ENCODE results near the gene KRT9. TPM values are rescaled to one million over a fixed set of nuclear protein-coding genes. Genes with fewer than 3 reads are reported as not detected.

The KRT9 gene
- total RNA-seq, 1 donor from 2014 or later, result not detected

- Mint-ChIP-seq H3K9me3 (ENCODE audit: low read depth) (no peaks in the 10 kb centered on the region), H3K4me1 (ENCODE audit: low read depth) (peaks cover 34% of the 10 kb centered on the region), H3K27ac (peak overlapping the region; percentile 77), H3K27me3 (no peaks in the 10 kb centered on the region), H3K4me3 (ENCODE audit: low read depth) (no peak overlapping the region), H3K36me3 (ENCODE audit: insufficient read depth) (peaks cover 14% of the 10 kb centered on the region)
- DNase-seq (ENCODE audit: low spot score, unreplicated experiment), result no peak
- TF ChIP-seq, protein P1, sequence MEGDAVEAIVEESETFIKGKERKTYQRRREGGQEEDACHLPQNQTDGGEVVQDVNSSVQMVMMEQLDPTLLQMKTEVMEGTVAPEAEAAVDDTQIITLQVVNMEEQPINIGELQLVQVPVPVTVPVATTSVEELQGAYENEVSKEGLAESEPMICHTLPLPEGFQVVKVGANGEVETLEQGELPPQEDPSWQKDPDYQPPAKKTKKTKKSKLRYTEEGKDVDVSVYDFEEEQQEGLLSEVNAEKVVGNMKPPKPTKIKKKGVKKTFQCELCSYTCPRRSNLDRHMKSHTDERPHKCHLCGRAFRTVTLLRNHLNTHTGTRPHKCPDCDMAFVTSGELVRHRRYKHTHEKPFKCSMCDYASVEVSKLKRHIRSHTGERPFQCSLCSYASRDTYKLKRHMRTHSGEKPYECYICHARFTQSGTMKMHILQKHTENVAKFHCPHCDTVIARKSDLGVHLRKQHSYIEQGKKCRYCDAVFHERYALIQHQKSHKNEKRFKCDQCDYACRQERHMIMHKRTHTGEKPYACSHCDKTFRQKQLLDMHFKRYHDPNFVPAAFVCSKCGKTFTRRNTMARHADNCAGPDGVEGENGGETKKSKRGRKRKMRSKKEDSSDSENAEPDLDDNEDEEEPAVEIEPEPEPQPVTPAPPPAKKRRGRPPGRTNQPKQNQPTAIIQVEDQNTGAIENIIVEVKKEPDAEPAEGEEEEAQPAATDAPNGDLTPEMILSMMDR (IDR thresholded peaks at IDR 0.05; ENCODE audit: unreplicated experiment), result no peak
Measured at GRCh38 chr17:41519501-41520224, 52.2 kb downstream of the KRT9 start.

DNA sequence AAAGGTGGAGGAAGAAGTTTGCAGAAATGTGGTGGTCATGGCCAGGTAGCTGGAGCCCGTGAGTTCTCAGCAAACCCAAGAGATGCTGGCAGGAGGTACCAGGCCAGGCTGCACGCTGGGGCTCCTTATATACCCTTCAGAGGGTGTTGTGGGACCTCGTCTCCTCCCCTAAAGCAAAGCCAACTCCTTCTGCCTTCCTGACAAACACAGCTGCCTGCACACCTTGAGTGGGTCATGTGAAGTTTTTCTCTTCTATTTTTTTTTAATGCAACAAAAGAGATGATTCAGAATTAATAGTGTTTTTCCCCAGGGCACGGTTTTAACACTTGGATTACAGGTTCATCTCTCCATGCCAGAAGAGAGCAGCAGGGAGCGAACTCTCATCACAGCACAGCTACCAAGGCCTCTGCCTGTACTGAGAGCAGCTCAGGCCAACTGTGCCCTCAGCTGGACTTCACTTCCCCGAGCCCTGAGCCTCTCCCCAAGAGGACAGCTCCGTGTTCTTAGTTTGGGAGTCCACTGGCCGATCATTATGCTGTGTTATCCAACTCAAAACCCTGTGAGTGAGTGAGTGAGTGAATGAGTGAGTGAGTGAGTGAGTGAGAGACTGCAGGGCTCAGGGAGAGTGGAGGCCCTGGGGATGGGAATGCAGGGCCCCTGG is 52.9 kb downstream of the KRT9 start, which contains the start of gene KRT15:
KRT15 (minus strand) TSS at position 102 of the 661 bp plus-strand sequence; CDS start at position 39, 63 bp downstream.
- H3K4me3 Mint-ChIP-seq (ENCODE audit: low read depth), result no peak within 1 kb of the TSS
- H3K36me3 Mint-ChIP-seq (ENCODE audit: insufficient read depth), result peaks cover 10% of the 10 kb centered on the region
- TF ChIP-seq, protein P1 (IDR thresholded peaks at IDR 0.05; ENCODE audit: unreplicated experiment), result no peak
- peak within 1 kb of the TSS; percentile 77 for H3K27ac Mint-ChIP-seq
- DNase-seq (ENCODE audit: low spot score, unreplicated experiment), result no peak
- no peaks in the 10 kb centered on the region for H3K27me3 Mint-ChIP-seq
- H3K4me1 Mint-ChIP-seq (ENCODE audit: low read depth), result peaks cover 33% of the 10 kb centered on the region
- H3K9me3 Mint-ChIP-seq (ENCODE audit: low read depth), result no peaks in the 10 kb centered on the region

DNA sequence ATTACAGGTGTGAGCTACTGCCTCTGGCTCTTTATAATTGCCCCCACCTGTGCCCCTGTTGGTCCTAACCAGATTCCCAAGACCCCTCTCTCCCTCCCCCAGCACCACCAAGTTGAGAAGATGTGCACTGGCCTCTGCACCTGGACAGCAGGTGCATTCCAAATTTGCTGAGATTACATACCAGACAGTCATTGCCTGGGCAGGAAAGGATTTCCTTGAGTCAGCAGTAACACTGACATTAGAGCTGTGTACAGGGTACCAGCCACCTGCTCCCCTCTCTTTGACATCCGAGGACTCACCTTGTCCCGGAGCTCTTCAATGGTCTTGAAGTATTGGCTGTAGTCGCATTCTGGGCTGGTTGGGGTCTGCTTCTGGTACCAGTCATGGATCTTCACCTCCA is 53.8 kb downstream of the KRT9 start:
- Mint-ChIP-seq H3K27me3 (no peaks in the 10 kb centered on the region), H3K4me3 (ENCODE audit: low read depth) (no peak overlapping the region), H3K9me3 (ENCODE audit: low read depth) (no peaks in the 10 kb centered on the region), H3K36me3 (ENCODE audit: insufficient read depth) (peaks cover 1% of the 10 kb centered on the region), H3K27ac (no peak overlapping the region), H3K4me1 (ENCODE audit: low read depth) (peaks cover 25% of the 10 kb centered on the region)
- DNase-seq (ENCODE audit: low spot score, unreplicated experiment), result no peak
- TF ChIP-seq, protein P1 (IDR thresholded peaks at IDR 0.05; ENCODE audit: unreplicated experiment), result no peak

- H3K9me3 Mint-ChIP-seq (ENCODE audit: low read depth), result no peaks in the 10 kb centered on the region
- TF ChIP-seq, protein P1 (IDR thresholded peaks at IDR 0.05; ENCODE audit: unreplicated experiment), result no peak
- no peaks in the 10 kb centered on the region for H3K27me3 Mint-ChIP-seq
- DNase-seq (ENCODE audit: low spot score, unreplicated experiment), result no peak
- no peaks in the 10 kb centered on the region for H3K36me3 Mint-ChIP-seq (ENCODE audit: insufficient read depth)
- no peak overlapping the region for H3K27ac Mint-ChIP-seq
- no peak overlapping the region for H3K4me3 Mint-ChIP-seq (ENCODE audit: low read depth)
- H3K4me1 Mint-ChIP-seq (ENCODE audit: low read depth), result peaks cover 21% of the 10 kb centered on the region
Measured at GRCh38 chr17:41516830-41517283, 55.0 kb downstream of the KRT9 start.

DNA sequence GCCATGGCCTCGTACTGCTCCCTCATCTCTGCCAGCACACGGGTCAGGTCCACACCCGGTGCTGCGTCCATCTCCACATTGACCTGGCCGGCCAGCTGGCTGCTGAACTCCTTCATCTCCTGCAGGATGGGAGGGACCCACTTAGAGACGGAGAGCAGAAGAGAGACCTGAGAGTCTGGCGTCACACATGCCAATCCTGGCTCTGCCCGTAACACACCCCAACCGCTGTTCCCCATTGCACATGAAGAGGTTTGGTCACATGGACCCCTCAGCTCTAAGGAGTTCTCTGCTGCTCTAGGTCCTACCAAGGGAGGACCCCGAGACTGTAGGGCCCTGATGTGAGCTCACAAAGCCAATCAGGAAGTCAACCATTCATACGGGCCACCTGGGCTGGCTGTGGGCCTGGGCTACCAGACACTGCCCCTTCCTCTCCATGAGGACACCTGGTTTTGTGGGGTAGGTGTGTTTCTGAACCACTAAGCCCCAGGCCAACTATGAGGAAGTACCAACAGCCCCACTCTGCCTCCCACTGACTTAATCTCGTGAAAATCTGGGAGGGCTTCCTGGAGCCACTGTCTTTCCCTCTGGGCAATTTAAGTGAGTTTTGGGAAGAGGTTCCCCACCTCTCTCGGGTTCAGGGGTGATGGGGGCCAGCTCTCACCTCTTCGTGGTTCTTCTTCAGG is 55.6 kb downstream of the KRT9 start:
- TF ChIP-seq, protein P1 (IDR thresholded peaks at IDR 0.05; ENCODE audit: unreplicated experiment), result no peak

More for the DNA sequence above, 55.6 kb downstream of the KRT9 start:
- Mint-ChIP-seq H3K36me3 (ENCODE audit: insufficient read depth) (no peaks in the 10 kb centered on the region), H3K27me3 (no peaks in the 10 kb centered on the region), H3K4me3 (ENCODE audit: low read depth) (no peak overlapping the region), H3K27ac (no peak overlapping the region), H3K4me1 (ENCODE audit: low read depth) (peaks cover 15% of the 10 kb centered on the region), H3K9me3 (ENCODE audit: low read depth) (no peaks in the 10 kb centered on the region)
- no peak for DNase-seq (ENCODE audit: low spot score, unreplicated experiment)
